GM19043 (cell line): ENCODE data around the gene LTN1.

Experiments used
- ATAC-seq: cut with Tn5 transposase; IDR thresholded peaks from one replicate; pipeline ENCODE4 v1.9.1; 2021; ENCODE audit warnings: low read depth; ENCODE audit not compliant: unreplicated experiment

The LTN1 gene

GRCh38 chr21:28885853-28886177 lies 106.9 kb downstream of the LTN1 start:
- ATAC-seq: no peak

GRCh38 chr21:28884976-28885852 lies 107.5 kb downstream of the LTN1 start:
- peak; percentile 91 for ATAC-seq

- peak; percentile 29 for ATAC-seq
Measured at GRCh38 chr21:28884481-28884880, 108.2 kb downstream of the LTN1 start.

GRCh38 chr21:28883931-28884330 lies 108.7 kb downstream of the LTN1 start:
- ATAC-seq: no peak

GRCh38 chr21:28882345-28882744 lies 110.3 kb downstream of the LTN1 start:
- no peak for ATAC-seq
